NCI-H2227 treated with DMSO at 0.1 percent for 48 hours (cell line): ENCODE measurements around the gene CADPS.

Source experiments
- DNase-seq: peaks from one replicate; lab custom pipeline; 2025; lab: John Stamatoyannopoulos, UW

The CADPS gene

GRCh38 chr3:62737449-62737848 lies 137.8 kb downstream of the CADPS start:
- DNase-seq = no peak

- DNase-seq = no peak
These were observed 139.7 kb downstream of the CADPS start for GRCh38 chr3:62735510-62735909.

GRCh38 chr3:62732183-62732904 lies 142.9 kb downstream of the CADPS start:
- DNase-seq = no peak

- no peak for DNase-seq
These were observed 147.2 kb downstream of the CADPS start for GRCh38 chr3:62727981-62728380.

- DNase-seq = no peak
These were observed 147.7 kb downstream of the CADPS start for GRCh38 chr3:62727536-62727935.

GRCh38 chr3:62724503-62724902 lies 150.7 kb downstream of the CADPS start:
- DNase-seq = no peak

- DNase-seq = no peak
These were observed 151.3 kb downstream of the CADPS start for GRCh38 chr3:62723914-62724217.

- no peak for DNase-seq
These were observed 151.9 kb downstream of the CADPS start for GRCh38 chr3:62723166-62723913.

GRCh38 chr3:62722344-62722743 lies 152.9 kb downstream of the CADPS start:
- DNase-seq = no peak

- no peak for DNase-seq
These were observed 156.5 kb downstream of the CADPS start for GRCh38 chr3:62718515-62719320.

- no peak for DNase-seq
These were observed 157.2 kb downstream of the CADPS start for GRCh38 chr3:62718011-62718410.

- DNase-seq = no peak
These were observed 162.5 kb downstream of the CADPS start for GRCh38 chr3:62712746-62713145.

GRCh38 chr3:62710751-62711150 lies 164.5 kb downstream of the CADPS start:
- DNase-seq = no peak

GRCh38 chr3:62708638-62709373 lies 166.4 kb downstream of the CADPS start:
- peak; percentile 38 for DNase-seq

- DNase-seq = no peak
These were observed 169.5 kb downstream of the CADPS start for GRCh38 chr3:62705721-62706120.

- no peak for DNase-seq
These were observed 171.6 kb downstream of the CADPS start for GRCh38 chr3:62703451-62704167.

GRCh38 chr3:62700357-62700756 lies 174.9 kb downstream of the CADPS start:
- no peak for DNase-seq

- DNase-seq = no peak
These were observed 175.5 kb downstream of the CADPS start for GRCh38 chr3:62699728-62700127.

- no peak for DNase-seq
These were observed 179.2 kb downstream of the CADPS start for GRCh38 chr3:62696011-62696410.

- DNase-seq = no peak
These were observed 186.4 kb downstream of the CADPS start for GRCh38 chr3:62688812-62689211.

- no peak for DNase-seq
These were observed 187.2 kb downstream of the CADPS start for GRCh38 chr3:62688050-62688449.
